HepG2 (cell line): Measurements from ENCODE around the gene BTG1.

Experiments used
- KLF6 ChIP-seq: IDR thresholded peaks from 2 replicates; pipeline ENCODE4 v1.8.0; 2016; ENCODE audit warnings: missing biosample characterization, missing genetic modification reagents
- MXI1 ChIP-seq: IDR thresholded peaks from 3 replicates; pipeline ENCODE4 v1.6.1; 2012; ENCODE audit warnings: low read depth, low read length, inconsistent platforms, borderline replicate concordance
- NCOA1 ChIP-seq: sonication (generic); formaldehyde crosslinking; IDR thresholded peaks from 2 replicates; pipeline ENCODE4 v1.9.0; 2021; ENCODE audit warnings: missing genetic modification reagents
- NR2F1 ChIP-seq, 2 experiments: fragments of 450-650 bp in 1 of 2; formaldehyde crosslinking in 1 of 2; IDR thresholded peaks; 2 replicates each; pipeline versions ENCODE4 v1.5.0 to v1.6.1; 2016 to 2020; ENCODE audit warnings: mild to moderate bottlenecking in 1 of 2, missing compliant biosample characterization in 1 of 2, missing genetic modification reagents in 1 of 2, moderate library complexity in 1 of 2
- SIN3B ChIP-seq: fragments of 150-350 bp; IDR thresholded peaks from 2 replicates; pipeline ENCODE4 v1.6.1; 2014; ENCODE audit warnings: low read length
- SUZ12 ChIP-seq: fragments of 150-350 bp; IDR thresholded peaks from 2 replicates; pipeline ENCODE4 v1.6.1; 2014; ENCODE audit warnings: low read depth, low read length
- ZNF615 ChIP-seq: sonication (generic); formaldehyde crosslinking; IDR thresholded peaks from 2 replicates; pipeline ENCODE4 v1.5.0; 2020; ENCODE audit warnings: mild to moderate bottlenecking, missing genetic modification reagents, borderline replicate concordance
- ZNF7 ChIP-seq: IDR thresholded peaks from 2 replicates; pipeline ENCODE4 v1.6.1; 2016; ENCODE audit warnings: missing biosample characterization, missing genetic modification reagents
- TF ChIP-seq, protein P1 (sequence below): sonication (generic); formaldehyde crosslinking; IDR thresholded peaks from 2 replicates; pipeline ENCODE4 v1.4.0; 2020; ENCODE audit warnings: mild to moderate bottlenecking, missing genetic modification reagents
- TF ChIP-seq, protein P2 (sequence below): sonication (generic); formaldehyde crosslinking; IDR thresholded peaks from 2 replicates; pipeline ENCODE4 v1.5.0; 2020; ENCODE audit warnings: mild to moderate bottlenecking, missing genetic modification reagents, moderate library complexity
- TF ChIP-seq, protein P3 (sequence below): sonication (generic); formaldehyde crosslinking; IDR thresholded peaks from 2 replicates; pipeline ENCODE4 v1.5.1; 2020; ENCODE audit warnings: mild to moderate bottlenecking, missing genetic modification reagents, moderate library complexity
- TF ChIP-seq, protein P4 (sequence below): sonication (generic); formaldehyde crosslinking; IDR thresholded peaks from 2 replicates; pipeline ENCODE4 v1.8.0; 2022; ENCODE audit warnings: missing genetic modification reagents, low read depth, mild to moderate bottlenecking, borderline replicate concordance
- TF ChIP-seq, protein P5 (sequence below): sonication (generic); formaldehyde crosslinking; IDR thresholded peaks from 2 replicates; pipeline ENCODE4 v1.4.0; 2020; ENCODE audit warnings: missing genetic modification reagents

DNA sequence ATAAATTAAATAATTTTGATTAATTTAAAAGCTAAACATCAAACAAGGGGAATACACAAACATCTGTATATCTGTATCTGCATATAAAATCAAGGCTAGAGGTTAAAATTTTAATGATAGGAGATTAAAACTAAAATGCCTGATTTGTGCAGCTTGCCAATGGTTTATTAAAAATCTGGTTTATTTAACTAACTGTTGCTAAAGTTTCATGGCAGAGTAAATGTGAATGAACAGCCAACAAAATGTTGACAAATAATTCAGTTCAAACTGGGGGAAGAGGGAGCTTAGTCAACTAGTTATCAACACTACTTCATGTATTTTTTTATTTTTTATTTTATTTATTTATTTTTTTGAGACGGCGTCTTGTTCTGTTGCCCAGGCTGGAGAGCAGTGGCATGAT, 43.0 kb downstream of the BTG1 start:
- TF ChIP-seq, protein P1, sequence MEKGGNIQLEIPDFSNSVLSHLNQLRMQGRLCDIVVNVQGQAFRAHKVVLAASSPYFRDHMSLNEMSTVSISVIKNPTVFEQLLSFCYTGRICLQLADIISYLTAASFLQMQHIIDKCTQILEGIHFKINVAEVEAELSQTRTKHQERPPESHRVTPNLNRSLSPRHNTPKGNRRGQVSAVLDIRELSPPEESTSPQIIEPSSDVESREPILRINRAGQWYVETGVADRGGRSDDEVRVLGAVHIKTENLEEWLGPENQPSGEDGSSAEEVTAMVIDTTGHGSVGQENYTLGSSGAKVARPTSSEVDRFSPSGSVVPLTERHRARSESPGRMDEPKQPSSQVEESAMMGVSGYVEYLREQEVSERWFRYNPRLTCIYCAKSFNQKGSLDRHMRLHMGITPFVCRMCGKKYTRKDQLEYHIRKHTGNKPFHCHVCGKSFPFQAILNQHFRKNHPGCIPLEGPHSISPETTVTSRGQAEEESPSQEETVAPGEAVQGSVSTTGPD (CRISPR knock-in tag), result no peak
- TF ChIP-seq, protein P2, sequence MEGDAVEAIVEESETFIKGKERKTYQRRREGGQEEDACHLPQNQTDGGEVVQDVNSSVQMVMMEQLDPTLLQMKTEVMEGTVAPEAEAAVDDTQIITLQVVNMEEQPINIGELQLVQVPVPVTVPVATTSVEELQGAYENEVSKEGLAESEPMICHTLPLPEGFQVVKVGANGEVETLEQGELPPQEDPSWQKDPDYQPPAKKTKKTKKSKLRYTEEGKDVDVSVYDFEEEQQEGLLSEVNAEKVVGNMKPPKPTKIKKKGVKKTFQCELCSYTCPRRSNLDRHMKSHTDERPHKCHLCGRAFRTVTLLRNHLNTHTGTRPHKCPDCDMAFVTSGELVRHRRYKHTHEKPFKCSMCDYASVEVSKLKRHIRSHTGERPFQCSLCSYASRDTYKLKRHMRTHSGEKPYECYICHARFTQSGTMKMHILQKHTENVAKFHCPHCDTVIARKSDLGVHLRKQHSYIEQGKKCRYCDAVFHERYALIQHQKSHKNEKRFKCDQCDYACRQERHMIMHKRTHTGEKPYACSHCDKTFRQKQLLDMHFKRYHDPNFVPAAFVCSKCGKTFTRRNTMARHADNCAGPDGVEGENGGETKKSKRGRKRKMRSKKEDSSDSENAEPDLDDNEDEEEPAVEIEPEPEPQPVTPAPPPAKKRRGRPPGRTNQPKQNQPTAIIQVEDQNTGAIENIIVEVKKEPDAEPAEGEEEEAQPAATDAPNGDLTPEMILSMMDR (CRISPR knock-in tag), result no peak
- TF ChIP-seq, protein P3, sequence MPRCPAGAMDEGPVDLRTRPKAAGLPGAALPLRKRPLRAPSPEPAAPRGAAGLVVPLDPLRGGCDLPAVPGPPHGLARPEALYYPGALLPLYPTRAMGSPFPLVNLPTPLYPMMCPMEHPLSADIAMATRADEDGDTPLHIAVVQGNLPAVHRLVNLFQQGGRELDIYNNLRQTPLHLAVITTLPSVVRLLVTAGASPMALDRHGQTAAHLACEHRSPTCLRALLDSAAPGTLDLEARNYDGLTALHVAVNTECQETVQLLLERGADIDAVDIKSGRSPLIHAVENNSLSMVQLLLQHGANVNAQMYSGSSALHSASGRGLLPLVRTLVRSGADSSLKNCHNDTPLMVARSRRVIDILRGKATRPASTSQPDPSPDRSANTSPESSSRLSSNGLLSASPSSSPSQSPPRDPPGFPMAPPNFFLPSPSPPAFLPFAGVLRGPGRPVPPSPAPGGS (CRISPR knock-in tag), result no peak
- TF ChIP-seq, protein P4, sequence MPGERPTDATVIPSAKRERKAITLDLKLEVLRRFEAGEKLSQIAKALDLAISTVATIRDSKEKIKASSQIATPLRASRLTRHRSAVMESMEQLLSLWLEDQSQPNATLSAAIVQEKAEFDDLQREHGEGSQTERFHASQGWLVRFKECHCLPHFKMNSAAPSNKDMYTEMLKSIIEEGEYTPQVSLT (CRISPR knock-in tag), result no peak
- TF ChIP-seq MXI1 (no peak), NR2F1 (CRISPR knock-in tag; IDR thresholded peaks at IDR 0.05) (no peak), ZNF615 (no peak), KLF6 (CRISPR knock-in tag) (no peak), NCOA1 (CRISPR knock-in tag) (no peak), SIN3B (no peak), SUZ12 (no peak), ZNF7 (CRISPR knock-in tag) (no peak)
- TF ChIP-seq, protein P5, sequence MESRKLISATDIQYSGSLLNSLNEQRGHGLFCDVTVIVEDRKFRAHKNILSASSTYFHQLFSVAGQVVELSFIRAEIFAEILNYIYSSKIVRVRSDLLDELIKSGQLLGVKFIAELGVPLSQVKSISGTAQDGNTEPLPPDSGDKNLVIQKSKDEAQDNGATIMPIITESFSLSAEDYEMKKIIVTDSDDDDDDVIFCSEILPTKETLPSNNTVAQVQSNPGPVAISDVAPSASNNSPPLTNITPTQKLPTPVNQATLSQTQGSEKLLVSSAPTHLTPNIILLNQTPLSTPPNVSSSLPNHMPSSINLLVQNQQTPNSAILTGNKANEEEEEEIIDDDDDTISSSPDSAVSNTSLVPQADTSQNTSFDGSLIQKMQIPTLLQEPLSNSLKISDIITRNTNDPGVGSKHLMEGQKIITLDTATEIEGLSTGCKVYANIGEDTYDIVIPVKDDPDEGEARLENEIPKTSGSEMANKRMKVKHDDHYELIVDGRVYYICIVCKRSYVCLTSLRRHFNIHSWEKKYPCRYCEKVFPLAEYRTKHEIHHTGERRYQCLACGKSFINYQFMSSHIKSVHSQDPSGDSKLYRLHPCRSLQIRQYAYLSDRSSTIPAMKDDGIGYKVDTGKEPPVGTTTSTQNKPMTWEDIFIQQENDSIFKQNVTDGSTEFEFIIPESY, result no peak
